Medulla oblongata (tissue), 1 donor: Measurements from ENCODE around the gene FOXA3.

Experiments
- DNase-seq: peaks from one replicate; pipeline ENCODE4 v3.0.0-alpha.2; 2015; ENCODE audit errors: extremely low spot score

FOXA3 gene

DNA sequence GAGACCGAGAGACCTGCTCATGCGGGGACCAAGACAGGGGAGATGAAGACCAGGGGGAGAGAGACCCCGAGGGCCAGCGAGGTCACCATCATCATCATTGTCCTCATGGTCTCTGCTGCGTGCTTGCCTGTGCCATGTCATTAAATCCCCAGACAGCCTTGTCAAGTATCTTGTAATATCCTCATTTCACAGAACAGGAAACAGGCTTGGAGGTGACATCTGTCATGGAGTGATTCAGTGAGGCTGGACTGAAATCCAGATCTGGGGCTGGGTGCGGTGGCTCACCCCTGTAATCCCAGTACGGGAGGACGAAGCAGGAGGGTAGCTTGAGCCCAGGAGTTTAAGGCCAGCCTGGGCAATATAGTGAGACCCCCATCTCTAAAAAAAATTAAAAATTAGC, 56.3 kb downstream of the FOXA3 start:
- DNase-seq = no peak

DNA sequence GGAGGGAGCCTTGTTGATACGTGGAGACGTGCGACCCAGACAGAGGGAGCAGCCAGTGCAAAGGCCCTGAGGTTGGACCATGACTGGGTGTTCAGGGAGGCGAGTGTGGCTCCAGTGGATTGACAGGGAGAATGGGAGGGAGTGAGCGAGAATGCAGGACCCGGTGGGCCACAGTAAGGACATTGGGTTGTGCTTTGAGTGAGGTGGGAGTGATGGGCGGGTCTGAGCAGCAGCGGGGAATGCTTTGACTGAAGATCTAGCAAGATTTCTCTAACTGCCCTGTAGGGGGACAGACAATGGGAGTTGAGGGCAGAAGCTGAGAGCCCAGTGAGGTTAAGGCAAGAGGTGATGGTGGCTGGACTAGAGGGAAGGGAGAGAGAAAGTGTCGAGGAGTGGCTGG, 58.2 kb downstream of the FOXA3 start:
- no peak for DNase-seq
